GM15510 (cell line): ENCODE results near the gene COL24A1.

ENCODE experiments used
- POLR2A ChIP-seq: IDR thresholded peaks from 3 replicates; pipeline ENCODE4 v1.6.1; 2011; ENCODE audit warnings: borderline replicate concordance; ENCODE audit not compliant: insufficient read length; ENCODE audit errors: extremely low read depth

The COL24A1 gene

GRCh38 chr1:85708829-85709227 lies 447.7 kb downstream of the COL24A1 start:
- TF ChIP-seq POLR2A, result no peak

- peak; percentile 80 for TF ChIP-seq POLR2A
Observed at GRCh38 chr1:85707990-85708828, 448.4 kb downstream of the COL24A1 start, which contains the start of gene ZNHIT6. ZNHIT6 (minus strand) TSS chr1:85708433; CDS start chr1:85708284, 149 bp downstream.

GRCh38 chr1:85707267-85707989 lies 449.1 kb downstream of the COL24A1 start:
- TF ChIP-seq POLR2A, result no peak

GRCh38 chr1:85705940-85706339 lies 450.6 kb downstream of the COL24A1 start:
- no peak for TF ChIP-seq POLR2A

GRCh38 chr1:85700422-85700821 lies 456.1 kb downstream of the COL24A1 start:
- TF ChIP-seq POLR2A, result no peak

- no peak for TF ChIP-seq POLR2A
Observed at GRCh38 chr1:85697895-85698294, 458.7 kb downstream of the COL24A1 start.

- no peak for TF ChIP-seq POLR2A
Observed at GRCh38 chr1:85692730-85693314, 463.8 kb downstream of the COL24A1 start.

- TF ChIP-seq POLR2A, result no peak
Observed at GRCh38 chr1:85689775-85690404, 466.7 kb downstream of the COL24A1 start.

- no peak for TF ChIP-seq POLR2A
Observed at GRCh38 chr1:85683292-85684025, 473.1 kb downstream of the COL24A1 start.

- no peak for TF ChIP-seq POLR2A
Observed at GRCh38 chr1:85681087-85681486, 475.5 kb downstream of the COL24A1 start.
